ENCODE measurements around the gene RWDD1.

- TF ChIP-seq, protein P1, sequence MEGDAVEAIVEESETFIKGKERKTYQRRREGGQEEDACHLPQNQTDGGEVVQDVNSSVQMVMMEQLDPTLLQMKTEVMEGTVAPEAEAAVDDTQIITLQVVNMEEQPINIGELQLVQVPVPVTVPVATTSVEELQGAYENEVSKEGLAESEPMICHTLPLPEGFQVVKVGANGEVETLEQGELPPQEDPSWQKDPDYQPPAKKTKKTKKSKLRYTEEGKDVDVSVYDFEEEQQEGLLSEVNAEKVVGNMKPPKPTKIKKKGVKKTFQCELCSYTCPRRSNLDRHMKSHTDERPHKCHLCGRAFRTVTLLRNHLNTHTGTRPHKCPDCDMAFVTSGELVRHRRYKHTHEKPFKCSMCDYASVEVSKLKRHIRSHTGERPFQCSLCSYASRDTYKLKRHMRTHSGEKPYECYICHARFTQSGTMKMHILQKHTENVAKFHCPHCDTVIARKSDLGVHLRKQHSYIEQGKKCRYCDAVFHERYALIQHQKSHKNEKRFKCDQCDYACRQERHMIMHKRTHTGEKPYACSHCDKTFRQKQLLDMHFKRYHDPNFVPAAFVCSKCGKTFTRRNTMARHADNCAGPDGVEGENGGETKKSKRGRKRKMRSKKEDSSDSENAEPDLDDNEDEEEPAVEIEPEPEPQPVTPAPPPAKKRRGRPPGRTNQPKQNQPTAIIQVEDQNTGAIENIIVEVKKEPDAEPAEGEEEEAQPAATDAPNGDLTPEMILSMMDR (IDR thresholded peaks at IDR 0.05) = no peak
- TF ChIP-seq ZFX (IDR thresholded peaks at IDR 0.05; ENCODE audit: borderline replicate concordance) = no peak
Measured at GRCh38 chr6:116564311-116564710, 7.0 kb upstream of the RWDD1 start.
